Activated T-cell treated with anti-CD3 and anti-CD28 coated beads, Interleukin-2, amount 50 U/mL, for 48 hours (primary cell): ENCODE results near the gene LAMA5.
A peak's percentile ranks its signal among the peaks of the same experiment; 100 is the strongest.

Experiments
- DNase-seq, 2 experiments: peaks; one replicate each; pipeline ENCODE4 v3.0.0-alpha.2; 2020

Gene LAMA5

GRCh38 chr20:62367136-62367632 lies at the start of gene LAMA5:
TSS of gene LAMA5 (minus strand) at chr20:62367312. CDS start at chr20:62367245, 67 bp downstream.
- DNase-seq, result no peak

- DNase-seq, result no peak
These were observed 48.4 kb upstream of the LAMA5 start for GRCh38 chr20:62415354-62416111.

- no peak for DNase-seq
These were observed 46.9 kb upstream of the LAMA5 start for GRCh38 chr20:62413896-62414481.

GRCh38 chr20:62413025-62413570 lies 46.0 kb upstream of the LAMA5 start:
- no peak for DNase-seq

- DNase-seq, result no peak
These were observed 45.3 kb upstream of the LAMA5 start for GRCh38 chr20:62412194-62413024.

- DNase-seq, result no peak
These were observed 44.5 kb upstream of the LAMA5 start for GRCh38 chr20:62411479-62412193.

GRCh38 chr20:62410746-62411478 lies 43.8 kb upstream of the LAMA5 start:
- no peak for DNase-seq

- DNase-seq, result peak; percentile 59 to 67
These were observed 43.0 kb upstream of the LAMA5 start for GRCh38 chr20:62409931-62410745.

- DNase-seq, result no peak
These were observed 42.2 kb upstream of the LAMA5 start for GRCh38 chr20:62409086-62409853.

GRCh38 chr20:62408640-62409039 lies 41.5 kb upstream of the LAMA5 start:
- DNase-seq, result no peak

GRCh38 chr20:62408055-62408454 lies 40.9 kb upstream of the LAMA5 start:
- DNase-seq, result no peak

GRCh38 chr20:62407221-62407992 lies 40.3 kb upstream of the LAMA5 start, which contains the start of gene CABLES2:
TSS of gene CABLES2 (minus strand) at chr20:62407285. CDS start at chr20:62407276, 9 bp downstream.
- peak; percentile 92 to 94 for DNase-seq

GRCh38 chr20:62406635-62407176 lies 39.6 kb upstream of the LAMA5 start:
- no peak for DNase-seq

GRCh38 chr20:62405981-62406513 lies 38.9 kb upstream of the LAMA5 start:
- DNase-seq, result no peak

GRCh38 chr20:62405108-62405980 lies 38.2 kb upstream of the LAMA5 start:
- no peak for DNase-seq

- DNase-seq, result no peak
These were observed 37.6 kb upstream of the LAMA5 start for GRCh38 chr20:62404761-62405107.

GRCh38 chr20:62404112-62404665 lies 37.1 kb upstream of the LAMA5 start:
- DNase-seq, result no peak
